Retinal pigment epithelial cell (primary cell): Measurements from ENCODE around the gene LIX1.
"Not testable (repeated sequence)": the region's sequence is repeated elsewhere in the genome, so short reads cannot be mapped to it uniquely, and the experiment has no call there.

ENCODE experiments used
- DNase-seq: peaks from one replicate; pipeline ENCODE4 v3.0.0-alpha.2; 2010; ENCODE audit warnings: low read depth
- H3K4me3 ChIP-seq: 2 replicates; pipeline ENCODE4 v1.5.1; 2011; ENCODE audit warnings: mild to moderate bottlenecking, low read length, control low read depth, moderate library complexity
- CTCF ChIP-seq: conservative IDR thresholded peaks from 2 replicates; pipeline ENCODE4 v1.5.1; 2011; ENCODE audit warnings: low read depth, low read length, control low read depth, inconsistent platforms

The LIX1 gene

GRCh38 chr5:97142521-97143254 lies at the start of gene LIX1:
LIX1 (minus strand) TSS chr5:97142611; CDS start chr5:97142576, 35 bp downstream.
- TF ChIP-seq CTCF, result peak; percentile 70
- H3K4me3 ChIP-seq, result no peak within 1 kb of the TSS
- DNase-seq, result no peak

- DNase-seq, result no peak
- no peak overlapping the region for H3K4me3 ChIP-seq
- no peak for TF ChIP-seq CTCF
These were observed 49.5 kb upstream of the LIX1 start for GRCh38 chr5:97191893-97192292.

GRCh38 chr5:97189523-97189922 lies 47.1 kb upstream of the LIX1 start:
- DNase-seq, H3K4me3 ChIP-seq: not testable (repeated sequence)

GRCh38 chr5:97183930-97184213 lies 41.5 kb upstream of the LIX1 start:
- TF ChIP-seq CTCF, result no peak
- peak overlapping the region; percentile 95 for H3K4me3 ChIP-seq
- no peak for DNase-seq

GRCh38 chr5:97183100-97183929 lies 40.9 kb upstream of the LIX1 start, which contains the start of gene RIOK2:
RIOK2 (minus strand) TSS chr5:97183247; CDS start chr5:97183191, 56 bp downstream.
- DNase-seq, result peak; percentile 79
- peak within 1 kb of the TSS; percentile 95 for H3K4me3 ChIP-seq
- TF ChIP-seq CTCF, result no peak

GRCh38 chr5:97182571-97183099 lies 40.2 kb upstream of the LIX1 start:
- DNase-seq, result no peak
- TF ChIP-seq CTCF, result no peak
- peak overlapping the region; percentile 95 for H3K4me3 ChIP-seq

GRCh38 chr5:97181856-97182545 lies 39.6 kb upstream of the LIX1 start:
- H3K4me3 ChIP-seq, result peak overlapping the region; percentile 95
- DNase-seq, result no peak
- TF ChIP-seq CTCF, result no peak

- not testable (repeated sequence) for DNase-seq, H3K4me3 ChIP-seq
These were observed 37.0 kb upstream of the LIX1 start for GRCh38 chr5:97179457-97179856.
